GM19035 (cell line): ENCODE results near the gene MAML1.

ENCODE experiments used
- ATAC-seq: cut with Tn5 transposase; IDR thresholded peaks from one replicate; pipeline ENCODE4 v1.9.1; 2021; ENCODE audit not compliant: unreplicated experiment

The MAML1 gene

GRCh38 chr5:179792612-179793467 is 60.2 kb downstream of the MAML1 start:
- ATAC-seq = no peak

- ATAC-seq = no peak
Observed at GRCh38 chr5:179793468-179794139, 61.0 kb downstream of the MAML1 start, which contains the start of gene LTC4S. LTC4S (plus strand) TSS chr5:179793986; CDS start chr5:179794081, 95 bp downstream.

- no peak for ATAC-seq
Observed at GRCh38 chr5:179794171-179794570, 61.5 kb downstream of the MAML1 start.

GRCh38 chr5:179794575-179794974 is 62.0 kb downstream of the MAML1 start:
- no peak for ATAC-seq

GRCh38 chr5:179795049-179795862 is 62.6 kb downstream of the MAML1 start:
- no peak for ATAC-seq

- ATAC-seq = peak; percentile 82
Observed at GRCh38 chr5:179795863-179796833, 63.5 kb downstream of the MAML1 start.

GRCh38 chr5:179796877-179797608 is 64.4 kb downstream of the MAML1 start:
- ATAC-seq = no peak

GRCh38 chr5:179797741-179798140 is 65.1 kb downstream of the MAML1 start:
- ATAC-seq = no peak

- ATAC-seq = no peak
Observed at GRCh38 chr5:179798144-179798770, 65.6 kb downstream of the MAML1 start.

- ATAC-seq = no peak
Observed at GRCh38 chr5:179798771-179799643, 66.4 kb downstream of the MAML1 start.

- ATAC-seq = no peak
Observed at GRCh38 chr5:179799644-179799973, 67.0 kb downstream of the MAML1 start.

- ATAC-seq = no peak
Observed at GRCh38 chr5:179800071-179800695, 67.6 kb downstream of the MAML1 start.

GRCh38 chr5:179800696-179801201 is 68.1 kb downstream of the MAML1 start:
- ATAC-seq = no peak

- ATAC-seq = no peak
Observed at GRCh38 chr5:179801304-179802206, 68.9 kb downstream of the MAML1 start.

GRCh38 chr5:179802207-179802883 is 69.7 kb downstream of the MAML1 start:
- ATAC-seq = no peak

- ATAC-seq = no peak
Observed at GRCh38 chr5:179802950-179803562, 70.4 kb downstream of the MAML1 start.
